CD4-positive, alpha-beta memory T cell (primary cell): Measurements from ENCODE around the gene CLEC4A. TPM values are rescaled to one million over a fixed set of nuclear protein-coding genes. Genes with fewer than 3 reads are reported as not detected.
A peak's percentile ranks its signal among the peaks of the same experiment; 100 is the strongest.

Source experiments
- CTCF ChIA-PET: fragments of 350-600 bp; sonication (Branson Sonifier 250); formaldehyde crosslinking; loops from one replicate; lab custom pipeline; 2021; ENCODE audit warnings: inconsistent platforms; ENCODE audit not compliant: partially characterized antibody; lab: Charles Lee
- POLR2A ChIA-PET: fragments of 350-600 bp; sonication (Branson Sonifier 250); formaldehyde crosslinking; loops from one replicate; lab custom pipeline; 2021; ENCODE audit not compliant: partially characterized antibody; lab: Charles Lee
- DNase-seq, 5 donors: peaks; one replicate each; pipeline versions ENCODE4 v3.0.0 to v3.0.0-alpha.2; 2020 to 2022; ENCODE audit warnings: mixed read lengths in 1 of 5
- H3K27ac ChIP-seq: one replicate; pipeline ENCODE4 v1.7.0; 2013; ENCODE audit warnings: low read depth, low read length
- H3K27me3 ChIP-seq: 2 replicates; pipeline ENCODE4 v1.7.0; 2013; ENCODE audit warnings: mild to moderate bottlenecking, low read length, moderate library complexity; ENCODE audit not compliant: insufficient read depth
- H3K36me3 ChIP-seq: 2 replicates; pipeline ENCODE4 v1.7.0; 2013; ENCODE audit warnings: mild to moderate bottlenecking, low read length, moderate library complexity; ENCODE audit not compliant: insufficient read depth
- H3K4me1 ChIP-seq: 2 replicates; pipeline ENCODE4 v1.7.0; 2013; ENCODE audit warnings: mild to moderate bottlenecking, low read length, moderate library complexity; ENCODE audit not compliant: insufficient read depth
- H3K4me3 ChIP-seq, 2 donors: one replicate each; pipeline ENCODE4 v1.7.0; 2013; ENCODE audit warnings: low read length in 2 of 2, mild to moderate bottlenecking in 1 of 2
- H3K9me3 ChIP-seq, 2 donors: one replicate each; pipeline ENCODE4 v1.7.0; 2013; ENCODE audit warnings: low read length in 2 of 2, control low read depth in 1 of 2; ENCODE audit not compliant: control insufficient read depth in 1 of 2
- H3K27ac Mint-ChIP-seq, 7 donors: one replicate each; pipeline ENCODE4 v1.8.0; 2020 to 2021; ENCODE audit warnings: mixed read lengths in 7 of 7, mild to moderate bottlenecking in 6 of 7, inconsistent platforms in 3 of 7, moderate library complexity in 3 of 7
- H3K27me3 Mint-ChIP-seq, 2 donors: one replicate each; pipeline ENCODE4 v1.8.0; 2020 to 2021; ENCODE audit warnings: mixed read lengths in 2 of 2
- H3K36me3 Mint-ChIP-seq, 2 donors: one replicate each; pipeline ENCODE4 v1.8.0; 2020 to 2021; ENCODE audit warnings: mixed read lengths in 2 of 2, inconsistent platforms in 1 of 2, mild to moderate bottlenecking in 1 of 2
- H3K4me1 Mint-ChIP-seq, 4 donors: one replicate each; pipeline ENCODE4 v1.8.0; 2020 to 2021; ENCODE audit warnings: mixed read lengths in 4 of 4, mild to moderate bottlenecking in 1 of 4
- H3K4me3 Mint-ChIP-seq, 8 donors: one replicate each; pipeline ENCODE4 v1.8.0; 2020 to 2021; ENCODE audit warnings: mixed read lengths in 8 of 8, mild to moderate bottlenecking in 7 of 8, moderate library complexity in 6 of 8, inconsistent platforms in 3 of 8
- H3K9me3 Mint-ChIP-seq, 8 donors: one replicate each; pipeline ENCODE4 v1.8.0; 2020 to 2021; ENCODE audit warnings: mixed read lengths in 8 of 8, mild to moderate bottlenecking in 5 of 8, inconsistent platforms in 3 of 8, moderate library complexity in 1 of 8
- intact Hi-C: fragments of 100-400 bp; cut with micrococcal nuclease; formaldehyde crosslinking; loops from one replicate; pipeline ENCODE4 v1.15.1; 2023
- polyA plus RNA-seq, 2 donors: library from polyadenylated mRNA; unstranded; fragments of 300-500 nt; fragmentation: Illumina TruSeq; gene quantifications; one replicate each; pipeline ENCODE4 v1.2.3, GENCODE V29; 2021
- total RNA-seq, 2 experiments: library from RNA; stranded (reverse); gene quantifications; one replicate each; pipeline ENCODE4 v1.2.3, GENCODE V29; 2021

CLEC4A gene
- total RNA-seq = 1 to 10 TPM; 1.2 to 2.1 TPM
- 1 to 10 TPM in 1 of 2 donors, under 1 TPM in 1; 0.69 to 1.2 TPM for polyA plus RNA-seq

DNA sequence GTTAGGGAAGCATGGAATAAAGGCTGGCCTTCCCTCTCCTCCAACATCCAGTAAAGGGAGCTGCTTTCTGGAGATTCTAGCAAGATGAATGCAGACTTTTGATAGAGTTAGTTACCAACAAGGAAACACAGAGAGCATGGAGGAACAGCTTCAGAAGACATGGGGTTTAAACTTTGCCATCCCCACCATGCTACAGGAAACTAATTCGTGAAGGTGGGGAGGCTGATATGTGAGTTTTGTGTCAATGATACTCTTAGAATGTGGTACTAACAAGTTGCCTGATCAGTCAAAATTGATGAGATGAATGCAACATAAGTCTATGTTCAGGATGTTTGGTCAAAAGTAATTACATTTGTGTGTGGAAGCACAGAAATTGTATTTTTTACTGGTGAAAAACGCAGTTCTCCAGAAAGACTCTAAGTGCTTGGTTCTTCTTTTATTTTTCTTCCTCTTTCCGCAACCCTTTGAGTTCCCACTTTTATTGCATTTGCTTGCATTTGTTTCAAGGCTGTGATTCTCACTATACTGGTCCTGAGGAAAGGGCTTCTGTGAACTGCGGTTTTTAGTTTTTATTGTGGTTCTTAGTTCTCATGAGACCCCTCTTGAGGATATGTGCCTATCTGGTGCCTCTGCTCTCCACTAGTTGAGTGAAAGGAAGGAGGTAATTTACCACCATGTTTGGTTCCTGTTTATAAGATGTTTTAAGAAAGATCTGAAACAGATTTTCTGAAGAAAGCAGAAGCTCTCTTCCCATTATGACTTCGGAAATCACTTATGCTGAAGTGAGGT, at the start of gene CLEC4A:
CLEC4A (plus strand) TSS at position 494 of the 789 bp plus-strand sequence; CDS start at position 756, 262 bp downstream.
- DNase-seq = no peak
- Mint-ChIP-seq H3K36me3 (peaks cover 23 to 27% of the 10 kb centered on the region in 2 donors), H3K27ac (peak within 1 kb of the TSS in 3 of 7 donors; percentile 24 to 43 (median 25)), H3K27me3 (no peaks in the 10 kb centered on the region), H3K4me1 (peaks cover 11 to 17% (median 15%) of the 10 kb centered on the region in 4 donors), H3K9me3 (no peaks in the 10 kb centered on the region), H3K4me3 (no peak within 1 kb of the TSS)
- Histone ChIP-seq H3K4me3 (no peak within 1 kb of the TSS), H3K4me1 (peaks cover 9% of the 10 kb centered on the region), H3K27me3 (no peaks in the 10 kb centered on the region), H3K27ac (no peak within 1 kb of the TSS), H3K9me3 (no peaks in the 10 kb centered on the region), H3K36me3 (no peaks in the 10 kb centered on the region)
- POLR2A ChIA-PET = no interaction called here
- intact Hi-C loops = no loop called here
- CTCF ChIA-PET = interaction anchor here (1.0 kb wide), 1 partner anchor 14 kb away, joined by 3 read pairs; no protein-coding TSS in a partner anchor

DNA sequence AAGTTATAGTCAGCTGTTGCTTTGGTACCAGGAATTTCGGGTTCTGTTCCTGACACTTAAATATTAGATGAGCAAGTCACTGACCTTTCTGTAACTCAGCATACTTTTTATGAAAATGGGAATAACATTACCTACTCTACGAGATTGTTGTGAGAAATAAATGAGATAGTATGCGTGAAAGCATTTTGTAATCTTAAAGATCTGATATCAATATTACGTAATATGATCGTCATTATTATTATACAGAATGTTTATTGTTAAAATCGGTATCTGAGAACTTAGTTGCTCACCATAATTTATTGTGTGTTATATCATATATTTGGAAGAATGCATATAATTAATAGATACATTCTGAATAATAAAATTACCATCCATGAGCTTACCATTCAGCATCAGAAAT, 47.5 kb upstream of the CLEC4A start:
- POLR2A ChIA-PET = interaction anchor here (1.4 to 1.5 kb wide), 2 partner anchors 10 to 35 kb away, joined by 3 to 4 read pairs; partner anchors contain the start of gene C3AR1
- intact Hi-C loops = no loop called here
- H3K27me3 ChIP-seq = no peaks in the 10 kb centered on the region

GRCh38 chr12:8076366-8076765, 47.1 kb upstream of the CLEC4A start:
- Histone ChIP-seq H3K9me3 (no peaks in the 10 kb centered on the region), H3K4me3 (no peak overlapping the region), H3K4me1 (peaks cover 26% of the 10 kb centered on the region), H3K27ac (no peak overlapping the region), H3K27me3 (no peaks in the 10 kb centered on the region), H3K36me3 (no peaks in the 10 kb centered on the region)
- ChIA-PET CTCF (interaction anchor here (1.8 to 8.1 kb wide), 8 partner anchors 10 to 215 kb away, joined by 5 to 305 read pairs (median 24); partner anchors contain the start of genes C3AR1 and FOXJ2), POLR2A (interaction anchor here (0.6 to 5.9 kb wide), 5 partner anchors 10 to 140 kb away, joined by 3 to 45 read pairs (median 21); partner anchors contain the start of genes C3AR1, FOXJ2 and SLC2A3)
- no peak for DNase-seq
- Mint-ChIP-seq H3K4me1 (peaks cover 20 to 46% (median 30%) of the 10 kb centered on the region in 4 donors), H3K4me3 (no peak overlapping the region), H3K27ac (no peak overlapping the region), H3K27me3 (peaks cover 0 to 1% of the 10 kb centered on the region in 2 donors), H3K36me3 (no peaks in the 10 kb centered on the region), H3K9me3 (peaks cover 0 to 2% (median 0%) of the 10 kb centered on the region in 8 donors)
- intact Hi-C loops = no loop called here

More for the DNA sequence above, 47.5 kb upstream of the CLEC4A start:
- peaks cover 21% of the 10 kb centered on the region for H3K4me1 ChIP-seq
- no peak overlapping the region for H3K4me3 ChIP-seq
- H3K4me1 Mint-ChIP-seq = peaks cover 17 to 41% (median 26%) of the 10 kb centered on the region in 4 donors
- H3K27ac ChIP-seq = no peak overlapping the region
- no peaks in the 10 kb centered on the region for H3K36me3 ChIP-seq
- no peak for DNase-seq
- no peak overlapping the region for H3K27ac Mint-ChIP-seq
- H3K9me3 Mint-ChIP-seq = peaks cover 0 to 2% (median 0%) of the 10 kb centered on the region in 8 donors
- H3K27me3 Mint-ChIP-seq = peaks cover 0 to 1% of the 10 kb centered on the region in 2 donors
- no peaks in the 10 kb centered on the region for H3K9me3 ChIP-seq
- CTCF ChIA-PET = interaction anchor here (2.3 to 8.1 kb wide), 4 partner anchors 11 to 214 kb away, joined by 6 to 305 read pairs (median 69); partner anchors contain the start of gene FOXJ2
- no peak overlapping the region for H3K4me3 Mint-ChIP-seq
- H3K36me3 Mint-ChIP-seq = no peaks in the 10 kb centered on the region

DNA sequence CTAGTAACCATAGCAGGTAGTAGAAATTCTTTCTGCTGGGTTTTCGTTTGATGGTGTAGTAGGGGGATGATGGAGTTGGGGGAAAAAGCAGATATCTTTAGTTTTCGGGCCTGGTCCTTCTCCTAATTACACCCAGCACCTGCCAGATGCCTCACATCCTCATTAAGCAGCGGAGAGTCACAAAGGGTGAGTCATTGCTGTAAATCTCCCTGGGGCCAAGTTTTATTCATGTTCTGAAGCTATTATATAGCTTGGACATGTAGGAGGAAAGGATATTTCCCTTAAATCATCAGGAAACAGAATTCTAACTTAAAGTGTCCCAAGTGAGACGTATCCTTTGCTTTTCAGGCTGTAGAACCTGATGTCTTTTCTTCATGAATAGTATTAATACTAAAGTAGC, 46.2 kb upstream of the CLEC4A start:
- Histone ChIP-seq H3K9me3 (no peaks in the 10 kb centered on the region), H3K27me3 (no peaks in the 10 kb centered on the region), H3K27ac (no peak overlapping the region), H3K4me1 (peaks cover 27% of the 10 kb centered on the region), H3K36me3 (no peaks in the 10 kb centered on the region), H3K4me3 (no peak overlapping the region)
- intact Hi-C loops = no loop called here
- Mint-ChIP-seq H3K9me3 (peaks cover 0 to 2% (median 0%) of the 10 kb centered on the region in 8 donors), H3K27ac (peak overlapping the region in 3 of 7 donors; percentile 6 to 48 (median 30)), H3K27me3 (no peaks in the 10 kb centered on the region), H3K4me3 (no peak overlapping the region), H3K36me3 (peaks cover 0 to 3% of the 10 kb centered on the region in 2 donors), H3K4me1 (peaks cover 20 to 54% (median 31%) of the 10 kb centered on the region in 4 donors)
- ChIA-PET CTCF (interaction anchor here (1.1 to 8.1 kb wide), 13 partner anchors 11 to 216 kb away, joined by 3 to 305 read pairs (median 17); partner anchors contain the start of genes C3AR1 and FOXJ2), POLR2A (interaction anchor here (0.6 to 5.9 kb wide), 9 partner anchors 11 to 141 kb away, joined by 3 to 45 read pairs (median 7); partner anchors contain the start of genes C3AR1, FOXJ2 and SLC2A3)
- no peak for DNase-seq

DNA sequence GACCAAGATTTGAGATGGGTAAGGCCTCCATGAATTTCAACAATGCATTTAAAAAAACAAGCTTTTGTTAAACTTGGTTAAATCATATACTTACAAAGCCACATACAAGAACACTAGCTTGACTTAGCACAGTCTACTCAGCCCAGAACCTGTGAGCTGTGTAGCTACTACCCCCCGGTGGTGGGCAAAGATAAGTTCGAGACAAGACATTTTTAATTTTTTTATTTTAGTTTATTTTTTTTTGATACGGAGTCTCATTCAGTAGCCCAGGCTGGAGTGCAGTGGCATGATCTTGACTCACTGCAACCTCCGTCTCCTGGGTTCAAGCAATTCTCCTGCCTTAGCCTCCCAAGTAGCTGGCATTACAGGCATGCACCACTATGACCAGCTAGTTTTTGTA, 45.0 kb upstream of the CLEC4A start:
- H3K4me3 Mint-ChIP-seq = peak overlapping the region in 4 of 8 donors; percentile 12 to 45 (median 16)
- peaks cover 0 to 12% of the 10 kb centered on the region in 2 donors for H3K36me3 Mint-ChIP-seq
- H3K9me3 Mint-ChIP-seq = peaks cover 0 to 2% (median 0%) of the 10 kb centered on the region in 8 donors
- H3K27ac Mint-ChIP-seq = peak overlapping the region; percentile 55 to 98 (median 92)
- H3K9me3 ChIP-seq = no peaks in the 10 kb centered on the region
- DNase-seq = peak; percentile 74 to 84 (median 79)
- H3K27me3 Mint-ChIP-seq = peaks cover 0 to 2% of the 10 kb centered on the region in 2 donors
- H3K36me3 ChIP-seq = no peaks in the 10 kb centered on the region
- H3K4me1 ChIP-seq = peaks cover 35% of the 10 kb centered on the region
- intact Hi-C loops = loop anchor here (1.0 kb wide), 5 partner anchors 12 to 218 kb away; partner anchors contain the start of gene C3AR1
- ChIA-PET POLR2A (interaction anchor here (0.6 to 5.9 kb wide), 18 partner anchors 8 to 246 kb away, joined by 3 to 45 read pairs (median 6); partner anchors contain the start of genes C3AR1, FOXJ2 and SLC2A3), CTCF (interaction anchor here (0.6 to 8.1 kb wide), 32 partner anchors 8 to 436 kb away, joined by 3 to 305 read pairs (median 5); partner anchors contain the start of genes C3AR1, FOXJ2 and SLC2A3)
- no peaks in the 10 kb centered on the region for H3K27me3 ChIP-seq
- H3K27ac ChIP-seq = peak overlapping the region; percentile 35
- peaks cover 28 to 66% (median 40%) of the 10 kb centered on the region in 4 donors for H3K4me1 Mint-ChIP-seq
- H3K4me3 ChIP-seq = no peak overlapping the region

- CTCF ChIA-PET = interaction anchor here (0.6 to 8.1 kb wide), 24 partner anchors 8 to 436 kb away, joined by 3 to 305 read pairs (median 8); partner anchors contain the start of genes C3AR1 and FOXJ2
- Mint-ChIP-seq H3K27ac (peak overlapping the region; percentile 55 to 98 (median 93)), H3K4me1 (peaks cover 29 to 69% (median 44%) of the 10 kb centered on the region in 4 donors), H3K36me3 (peaks cover 0 to 13% of the 10 kb centered on the region in 2 donors), H3K4me3 (peak overlapping the region in 3 of 8 donors; percentile 16 to 62 (median 17)), H3K9me3 (peaks cover 0 to 2% (median 0%) of the 10 kb centered on the region in 8 donors), H3K27me3 (peaks cover 0 to 2% of the 10 kb centered on the region in 2 donors)
- intact Hi-C loops = loop anchor here (1.0 kb wide), 5 partner anchors 13 to 219 kb away; partner anchors contain the start of gene C3AR1
- POLR2A ChIA-PET = interaction anchor here (1.0 to 5.9 kb wide), 12 partner anchors 9 to 216 kb away, joined by 4 to 45 read pairs (median 8); partner anchors contain the start of genes C3AR1, FOXJ2 and SLC2A3
- Histone ChIP-seq H3K36me3 (no peaks in the 10 kb centered on the region), H3K27ac (peak overlapping the region; percentile 35), H3K9me3 (no peaks in the 10 kb centered on the region), H3K4me1 (peaks cover 40% of the 10 kb centered on the region), H3K27me3 (no peaks in the 10 kb centered on the region), H3K4me3 (no peak overlapping the region)
- no peak for DNase-seq
Observed at GRCh38 chr12:8078916-8079315, 44.5 kb upstream of the CLEC4A start.
